Psoas muscle (tissue), 8 donors: ENCODE data around the gene STUM. TPM values are rescaled to one million over a fixed set of nuclear protein-coding genes. Genes with fewer than 3 reads are reported as not detected.

Experiments
- ATAC-seq, 4 donors: fragments of 200-7000 bp; cut with Tn5 transposase; one replicate each; pipeline ENCODE4 v1.9.1; 2020; ENCODE audit warnings: moderate library complexity in 3 of 4, mild to moderate bottlenecking in 2 of 4
- DNase-seq, 2 donors: peaks; one replicate each; pipeline ENCODE4 v3.0.0-alpha.2; 2020
- H3K27ac ChIP-seq: fragments of 200-600 bp; one replicate; pipeline ENCODE4 v1.8.0; 2022
- H3K27me3 ChIP-seq, 3 donors: fragments of 200-600 bp in 1 of 3; one replicate each; pipeline versions ENCODE4 v1.6.1 to v1.8.0; 2013 to 2022; ENCODE audit warnings: low read length in 2 of 3, mild to moderate bottlenecking in 2 of 3, moderate library complexity in 1 of 3; ENCODE audit not compliant: insufficient read depth in 3 of 3
- H3K36me3 ChIP-seq, 2 donors: fragments of 200-600 bp in 1 of 2; one replicate each; pipeline versions ENCODE4 v1.6.1 to v1.8.0; 2013 to 2022; ENCODE audit warnings: low read depth in 1 of 2, mild to moderate bottlenecking in 1 of 2, moderate library complexity in 1 of 2; ENCODE audit not compliant: insufficient read depth in 1 of 2
- H3K4me1 ChIP-seq: fragments of 200-600 bp; one replicate; pipeline ENCODE4 v1.8.0; 2022
- H3K4me3 ChIP-seq: fragments of 200-600 bp; one replicate; pipeline ENCODE4 v1.8.0; 2022; ENCODE audit warnings: mild to moderate bottlenecking
- H3K9me3 ChIP-seq: fragments of 200-600 bp; one replicate; pipeline ENCODE4 v1.8.0; 2022
- WGBS, 3 donors: extraction: QIAGEN DNeasy Blood & Tissue Kit; methylation state at CpG; one replicate each; pipeline versions ENCODE4 v1.1.6 to v1.1.7; 2013; 5-methylcytosine and 5-hydroxymethylcytosine counted together
- intact Hi-C, 2 donors: fragments of 100-400 bp; cut with DNase I; formaldehyde crosslinking; loops; one replicate each; pipeline versions ENCODE4 v1.11.0 to v1.14.2; 2022
- polyA plus RNA-seq, 3 donors: library from polyadenylated mRNA; stranded (reverse); fragments of 200-250 nt; gene quantifications; one replicate each; pipeline ENCODE4 v1.2.3, GENCODE V29; 2013
- total RNA-seq, 4 donors: library from RNA; stranded (reverse); fragmentation: NEBNext Ultra II Directional in 2 of 4; extraction: Animal tissue kit (Norgen Biotek cat#: 25700) in 2 of 4; gene quantifications; one replicate each; pipeline versions ENCODE4 v1.2.1 to v1.2.4, GENCODE V29; 2021 to 2023
- TF ChIP-seq, protein P1 (sequence below): fragments of 200-600 bp; IDR thresholded peaks from one replicate; pipeline ENCODE4 v1.8.0; 2022; ENCODE audit warnings: antibody characterized with exemption
- donor health status: healthy with polysubstance abuse.
- donor health status: DM: no; HTN: no; CAD: no; lungs with moderate emphysema.
- donor health status: Bipolar disorder and iron deficiency.
- donor health status: healthy.
- donor health status: DM: yes; HTN: yes; CAD: no.
- donor health status: DM: no; HTN: no; CAD: no.
- donor health status: DM: no; HTN: no; CAD: no.
- donor health status: DM: yes; HTN: yes; CAD: no.

The STUM gene
- total and polyA plus RNA-seq, 7 donors, result 0.34 to 1.5 (median 0.96) TPM

DNA sequence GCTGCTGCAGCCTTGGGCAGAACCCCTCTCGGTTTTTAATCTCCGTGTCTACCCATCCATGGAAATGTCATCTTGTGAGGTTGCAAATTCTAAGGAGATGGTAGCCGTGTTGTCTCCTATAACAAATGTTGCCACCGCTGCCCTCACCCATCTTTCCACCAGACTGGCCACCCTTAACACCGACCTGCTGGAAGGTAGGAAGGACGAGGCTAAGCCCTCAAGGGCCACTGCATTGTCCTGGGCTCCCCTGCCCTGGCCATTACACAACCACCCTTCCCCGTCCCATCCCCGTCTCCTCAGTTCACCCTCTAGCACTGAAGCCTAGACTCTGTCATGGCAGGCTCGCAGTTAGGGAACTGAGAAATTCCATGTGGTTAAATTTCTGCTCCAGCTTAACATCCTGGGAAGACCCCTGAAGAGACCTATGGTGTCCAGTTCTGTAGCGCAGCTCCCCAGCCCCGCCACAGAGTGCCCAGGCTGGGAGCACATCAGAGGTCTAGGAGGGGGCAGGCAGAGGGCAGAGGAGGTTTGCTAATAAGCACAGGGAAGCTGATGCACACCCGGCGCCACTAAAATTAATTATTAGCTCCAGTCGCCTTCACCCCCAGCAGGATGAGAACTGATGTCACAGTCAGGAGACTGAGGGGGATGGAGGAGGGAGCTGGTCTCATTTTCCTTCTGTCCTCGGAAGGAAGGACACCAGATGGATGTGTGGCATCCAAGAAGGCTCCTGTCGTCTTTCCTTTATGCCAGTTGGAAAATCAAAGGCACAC, 38.3 kb downstream of the STUM start:
- TF ChIP-seq, protein P1, sequence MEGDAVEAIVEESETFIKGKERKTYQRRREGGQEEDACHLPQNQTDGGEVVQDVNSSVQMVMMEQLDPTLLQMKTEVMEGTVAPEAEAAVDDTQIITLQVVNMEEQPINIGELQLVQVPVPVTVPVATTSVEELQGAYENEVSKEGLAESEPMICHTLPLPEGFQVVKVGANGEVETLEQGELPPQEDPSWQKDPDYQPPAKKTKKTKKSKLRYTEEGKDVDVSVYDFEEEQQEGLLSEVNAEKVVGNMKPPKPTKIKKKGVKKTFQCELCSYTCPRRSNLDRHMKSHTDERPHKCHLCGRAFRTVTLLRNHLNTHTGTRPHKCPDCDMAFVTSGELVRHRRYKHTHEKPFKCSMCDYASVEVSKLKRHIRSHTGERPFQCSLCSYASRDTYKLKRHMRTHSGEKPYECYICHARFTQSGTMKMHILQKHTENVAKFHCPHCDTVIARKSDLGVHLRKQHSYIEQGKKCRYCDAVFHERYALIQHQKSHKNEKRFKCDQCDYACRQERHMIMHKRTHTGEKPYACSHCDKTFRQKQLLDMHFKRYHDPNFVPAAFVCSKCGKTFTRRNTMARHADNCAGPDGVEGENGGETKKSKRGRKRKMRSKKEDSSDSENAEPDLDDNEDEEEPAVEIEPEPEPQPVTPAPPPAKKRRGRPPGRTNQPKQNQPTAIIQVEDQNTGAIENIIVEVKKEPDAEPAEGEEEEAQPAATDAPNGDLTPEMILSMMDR, result no peak
- Histone ChIP-seq H3K36me3 (no peaks in the 10 kb centered on the region), H3K4me3 (no peak overlapping the region), H3K9me3 (no peaks in the 10 kb centered on the region), H3K27ac (no peak overlapping the region), H3K4me1 (no peaks in the 10 kb centered on the region), H3K27me3 (no peaks in the 10 kb centered on the region)
- intact Hi-C loops, result no loop called here
- ATAC-seq (no peak), DNase-seq (no peak)
- 84 to 87% (median 85%) methylated on average over 16 of the region's 16 CpGs for WGBS, 3 donors

DNA sequence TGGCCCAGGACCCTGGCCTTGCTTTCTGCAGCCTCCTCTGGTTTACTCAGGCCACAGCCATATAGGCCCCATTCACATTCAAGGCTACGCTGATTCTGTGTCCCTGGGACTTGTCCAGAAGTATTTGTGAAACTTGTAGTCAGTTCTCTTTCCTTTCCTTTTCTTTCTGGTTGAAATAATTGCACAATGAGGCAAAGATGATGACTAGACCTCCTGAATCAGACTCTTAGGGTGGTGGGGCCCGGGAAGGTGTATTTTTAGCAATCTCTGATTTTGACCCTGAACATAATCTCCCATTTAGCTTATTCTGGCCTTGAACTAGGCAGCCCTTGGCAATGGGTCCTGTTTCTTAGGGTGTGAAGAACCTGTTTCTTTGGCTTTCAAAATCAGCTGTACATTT, 39.9 kb downstream of the STUM start:
- WGBS, 3 donors, result 63 to 86% (median 70%) methylated on average over 2 of the region's 2 CpGs
- H3K27me3 ChIP-seq, result no peaks in the 10 kb centered on the region
- ATAC-seq (peak in 3 of 4 donors; percentile 29 to 62 (median 31)), DNase-seq (no peak)
- no peaks in the 10 kb centered on the region for H3K36me3 ChIP-seq
- no peaks in the 10 kb centered on the region for H3K9me3 ChIP-seq
- intact Hi-C loops, result no loop called here
- H3K4me1 ChIP-seq, result no peaks in the 10 kb centered on the region
- no peak overlapping the region for H3K27ac ChIP-seq
- TF ChIP-seq, protein P1, result no peak
- H3K4me3 ChIP-seq, result no peak overlapping the region

DNA sequence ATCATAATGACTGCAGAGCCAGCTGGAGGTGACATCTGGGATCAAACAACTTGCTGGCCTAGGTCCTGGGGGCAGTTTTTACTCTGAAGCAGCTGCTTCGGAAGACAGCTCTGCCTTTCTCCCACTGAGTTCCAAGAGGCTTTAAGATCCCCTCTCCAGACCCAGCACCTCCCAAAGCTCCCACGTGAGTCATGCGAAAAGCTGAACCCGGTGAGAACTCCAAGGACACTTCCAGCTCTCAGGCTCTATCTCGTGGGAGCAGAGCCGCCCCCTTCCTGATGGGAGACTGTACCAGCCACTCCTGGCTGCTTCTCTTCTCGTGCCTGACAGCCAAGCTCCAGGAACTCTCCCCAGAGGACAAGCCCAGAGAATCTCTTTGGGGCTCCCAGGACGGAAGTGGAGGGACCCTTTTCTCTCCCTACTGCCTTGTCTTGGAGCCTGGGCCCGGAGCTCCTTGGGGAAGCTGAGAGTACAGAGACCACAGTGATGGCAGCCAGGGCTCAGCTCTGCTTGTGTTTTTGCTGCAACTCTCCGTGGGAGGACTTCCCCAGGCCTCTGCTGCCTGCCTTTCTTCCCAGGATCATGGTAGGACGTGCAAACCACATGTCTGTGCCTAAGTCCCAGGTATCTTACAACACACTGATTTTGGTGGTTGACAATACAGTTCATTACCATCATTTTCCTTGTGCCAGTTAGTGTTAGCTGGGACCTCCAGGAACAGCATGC, 40.6 kb downstream of the STUM start:
- WGBS, 3 donors, result 53 to 65% (median 54%) methylated on average over 11 of the region's 11 CpGs
- no peaks in the 10 kb centered on the region for H3K9me3 ChIP-seq
- H3K36me3 ChIP-seq, result no peaks in the 10 kb centered on the region
- intact Hi-C loops, result no loop called here
- H3K4me1 ChIP-seq, result no peaks in the 10 kb centered on the region
- ATAC-seq, result peak in 3 of 4 donors; percentile 30 to 39 (median 33)
- no peak overlapping the region for H3K27ac ChIP-seq
- H3K27me3 ChIP-seq, result no peaks in the 10 kb centered on the region
- no peak overlapping the region for H3K4me3 ChIP-seq
- TF ChIP-seq, protein P1, result no peak
- DNase-seq, result no peak

DNA sequence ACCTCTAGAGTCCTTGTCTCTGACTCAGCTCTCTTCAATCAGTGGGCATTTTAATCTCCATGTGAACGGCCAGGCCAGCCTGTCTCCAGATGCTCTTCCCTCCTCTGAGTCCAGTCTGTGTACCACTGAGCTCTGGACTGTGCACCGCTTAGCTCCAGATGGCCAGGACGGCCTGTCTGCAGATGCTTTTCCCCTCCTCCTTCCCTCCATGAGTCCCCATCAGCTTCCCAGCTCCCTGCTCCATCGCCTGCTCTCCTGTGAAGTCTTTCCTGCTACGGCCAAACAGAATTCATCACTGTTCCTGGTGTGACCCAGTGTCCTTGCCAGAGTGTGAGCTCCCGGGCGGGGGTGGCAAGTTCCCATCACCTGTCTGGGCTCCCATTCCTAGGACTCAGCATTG, 42.0 kb downstream of the STUM start:
- Histone ChIP-seq H3K36me3 (no peaks in the 10 kb centered on the region), H3K4me1 (no peaks in the 10 kb centered on the region), H3K4me3 (no peak overlapping the region), H3K27me3 (peaks cover 0 to 5% (median 0%) of the 10 kb centered on the region in 3 donors), H3K9me3 (no peaks in the 10 kb centered on the region), H3K27ac (no peak overlapping the region)
- TF ChIP-seq, protein P1, result no peak
- intact Hi-C loops, result no loop called here
- WGBS, 3 donors, result 78 to 86% (median 79%) methylated on average over 7 of the region's 7 CpGs
- ATAC-seq (no peak), DNase-seq (no peak)
